Measurements from ENCODE around the gene TRAPPC2. TPM values are rescaled to one million over a fixed set of nuclear protein-coding genes. Genes with fewer than 3 reads are reported as not detected.
"Not testable (repeated sequence)": the region's sequence is repeated elsewhere in the genome, so short reads cannot be mapped to it uniquely, and the experiment has no call there.

The TRAPPC2 gene
- total and polyA plus RNA-seq, 2 of the 13 experiments (the other 11 are each of a cell fraction or from before 2014, with no cell fraction given), result 4.4 to 8.1 TPM

DNA sequence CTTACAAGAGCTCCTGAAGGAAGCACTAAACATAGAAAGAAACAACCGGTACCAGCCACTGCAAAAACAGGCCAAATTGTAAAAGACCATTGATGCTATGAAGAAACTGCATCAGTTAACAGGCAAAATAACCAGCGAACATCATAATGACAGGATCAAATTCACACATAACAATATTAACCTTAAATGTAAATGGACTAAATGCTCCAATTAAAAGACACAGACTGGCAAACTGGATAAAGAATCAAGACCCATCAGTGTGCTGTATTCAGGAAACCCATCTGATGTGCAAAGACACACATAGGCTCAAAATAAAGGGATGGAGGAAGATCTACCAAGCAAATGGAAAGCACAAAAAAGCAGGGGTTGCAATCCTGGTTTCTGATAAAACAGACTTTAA lies 7.8 kb downstream of the TRAPPC2 start:
- H3K9ac ChIP-seq (ENCODE audit: insufficient read depth, low read depth, low read length); CTCF ChIA-PET (ENCODE audit: low intra/inter-chr PET ratio, low total read pairs); H3K4me2 ChIP-seq (ENCODE audit: low read depth, low read length); H3K4me3 ChIP-seq (replicated peaks in 1 of 3; ENCODE audit: insufficient read depth in 1 of 3, low read depth in 2 of 3, low read length in 3 of 3); H3K79me2 ChIP-seq (ENCODE audit: insufficient read depth, low read length); H3K27ac ChIP-seq (ENCODE audit: extremely low read length, insufficient read depth, low read length); ATAC-seq; H3K27me3 ChIP-seq (ENCODE audit: control insufficient read depth in 1 of 2, insufficient read depth in 2 of 2, low read length in 2 of 2); in situ Hi-C loops (cut with HindIII; ENCODE audit: extremely low pct_ligation_motif_present, low pct_unique_long_range_greater_than_20kb); BruUV-seq (replicated peaks); POLR2A ChIA-PET; H3K36me3 ChIP-seq (replicated peaks in 1 of 2; ENCODE audit: control insufficient read depth in 1 of 2, insufficient read depth in 2 of 2, low read length in 2 of 2); DNase-seq (ENCODE audit: low spot score); FAIRE-seq; H3K4me1 ChIP-seq (ENCODE audit: insufficient read depth, low read length); intact Hi-C loops (cut with micrococcal nuclease; ENCODE audit: unreplicated experiment); H2AFZ ChIP-seq (ENCODE audit: low read length); H4K20me1 ChIP-seq (ENCODE audit: insufficient read depth, low read length); H3K9me3 ChIP-seq (ENCODE audit: low read length): not testable (repeated sequence)
- 94% methylated on average over 2 of the region's 2 CpGs for WGBS (ENCODE audit: low lambda C conversion rate)

GRCh38 chrX:13724878-13725277 lies 9.5 kb downstream of the TRAPPC2 start:
- H4K20me1 ChIP-seq (ENCODE audit: insufficient read depth, low read length); in situ Hi-C loops (cut with HindIII; ENCODE audit: extremely low pct_ligation_motif_present, low pct_unique_long_range_greater_than_20kb); H2AFZ ChIP-seq (ENCODE audit: low read length); H3K9ac ChIP-seq (ENCODE audit: insufficient read depth, low read depth, low read length); ATAC-seq; H3K9me3 ChIP-seq (ENCODE audit: low read length); H3K4me3 ChIP-seq (replicated peaks in 1 of 3; ENCODE audit: insufficient read depth in 1 of 3, low read depth in 2 of 3, low read length in 3 of 3); DNase-seq (ENCODE audit: low spot score); BruUV-seq (replicated peaks); CTCF ChIA-PET (ENCODE audit: low intra/inter-chr PET ratio, low total read pairs); H3K4me1 ChIP-seq (ENCODE audit: insufficient read depth, low read length); H3K4me2 ChIP-seq (ENCODE audit: low read depth, low read length); H3K79me2 ChIP-seq (ENCODE audit: insufficient read depth, low read length); H3K27ac ChIP-seq (ENCODE audit: extremely low read length, insufficient read depth, low read length); H3K36me3 ChIP-seq (replicated peaks in 1 of 2; ENCODE audit: control insufficient read depth in 1 of 2, insufficient read depth in 2 of 2, low read length in 2 of 2); FAIRE-seq; intact Hi-C loops (cut with micrococcal nuclease; ENCODE audit: unreplicated experiment); H3K27me3 ChIP-seq (ENCODE audit: control insufficient read depth in 1 of 2, insufficient read depth in 2 of 2, low read length in 2 of 2): not testable (repeated sequence)
- POLR2A ChIA-PET, result interaction anchor here (0.7 kb wide), 1 partner anchor 10 kb away, joined by 3 read pairs; the partner anchor contains the start of genes OFD1 and TRAPPC2
- WGBS (ENCODE audit: low lambda C conversion rate), result no CpG with 5 or more reads among the region's 9 CpGs
- TF ChIP-seq ZBTB38 (CRISPR knock-in tag; IDR thresholded peaks at IDR 0.05) (peak; percentile 34; the same call in 1 of the 2 replicates), ZBTB33 (CRISPR knock-in tag; IDR thresholded peaks at IDR 0.05) (peak; percentile 89)
